GM19043 (cell line): Measurements from ENCODE around the gene SLC44A2.
"Not testable (repeated sequence)": the region's sequence is repeated elsewhere in the genome, so short reads cannot be mapped to it uniquely, and the experiment has no call there.

Source experiments
- ATAC-seq: cut with Tn5 transposase; IDR thresholded peaks from one replicate; pipeline ENCODE4 v1.9.1; 2021; ENCODE audit warnings: low read depth; ENCODE audit not compliant: unreplicated experiment

The SLC44A2 gene

GRCh38 chr19:10646456-10647159 is 21.3 kb downstream of the SLC44A2 start:
- no peak for ATAC-seq

GRCh38 chr19:10648360-10648759 is 23.0 kb downstream of the SLC44A2 start:
- no peak for ATAC-seq

- ATAC-seq, result no peak
Observed at GRCh38 chr19:10651851-10652250, 26.5 kb downstream of the SLC44A2 start.

GRCh38 chr19:10653482-10653731 is 28.1 kb downstream of the SLC44A2 start:
- ATAC-seq, result no peak

GRCh38 chr19:10653732-10654609 is 28.6 kb downstream of the SLC44A2 start, which contains the start of gene ILF3:
ILF3 (plus strand) TSS chr19:10654346; CDS start chr19:10670606, 16,260 bp downstream.
- ATAC-seq, result peak; percentile 65

- no peak for ATAC-seq
Observed at GRCh38 chr19:10654610-10655456, 29.5 kb downstream of the SLC44A2 start.

- ATAC-seq, result no peak
Observed at GRCh38 chr19:10655457-10656312, 30.3 kb downstream of the SLC44A2 start.

GRCh38 chr19:10660346-10660745 is 35.0 kb downstream of the SLC44A2 start:
- ATAC-seq, result no peak

- no peak for ATAC-seq
Observed at GRCh38 chr19:10661946-10662345, 36.6 kb downstream of the SLC44A2 start.

GRCh38 chr19:10662384-10663251 is 37.3 kb downstream of the SLC44A2 start:
- ATAC-seq, result no peak

GRCh38 chr19:10663252-10663563 is 37.9 kb downstream of the SLC44A2 start:
- not testable (repeated sequence) for ATAC-seq

GRCh38 chr19:10667867-10668266 is 42.5 kb downstream of the SLC44A2 start:
- no peak for ATAC-seq

GRCh38 chr19:10669246-10669645 is 43.9 kb downstream of the SLC44A2 start:
- ATAC-seq, result no peak

- no peak for ATAC-seq
Observed at GRCh38 chr19:10670182-10670581, 44.8 kb downstream of the SLC44A2 start.

GRCh38 chr19:10670876-10671804 is 45.8 kb downstream of the SLC44A2 start:
- ATAC-seq, result no peak

- not testable (repeated sequence) for ATAC-seq
Observed at GRCh38 chr19:10671922-10672321, 46.6 kb downstream of the SLC44A2 start.

- ATAC-seq, result not testable (repeated sequence)
Observed at GRCh38 chr19:10675214-10675613, 49.9 kb downstream of the SLC44A2 start.

GRCh38 chr19:10677751-10678150 is 52.4 kb downstream of the SLC44A2 start:
- no peak for ATAC-seq
